CD14-positive monocyte (primary cell): ENCODE results near the gene EXD3. TPM values are rescaled to one million over a fixed set of nuclear protein-coding genes. Genes with fewer than 3 reads are reported as not detected.

ENCODE experiments used
- DNase-seq, 3 donors: peaks; one replicate each; pipeline ENCODE4 v3.0.0-alpha.2; 2011 to 2022
- H2AFZ ChIP-seq: 2 replicates; pipeline ENCODE4 v1.6.0; 2012; ENCODE audit warnings: mild to moderate bottlenecking, low read depth, low read length, inconsistent platforms; ENCODE audit not compliant: insufficient read depth, poor library complexity, severe bottlenecking
- H3K27ac ChIP-seq, 2 donors: 1 replicate in 1 of 2; 2 replicates in 1 of 2; pipeline ENCODE4 v1.5.1; 2012 to 2013; ENCODE audit warnings: low read length in 2 of 2, control low read depth in 1 of 2, inconsistent platforms in 1 of 2, low read depth in 1 of 2, mild to moderate bottlenecking in 1 of 2
- H3K27me3 ChIP-seq, 2 donors: one replicate each; pipeline versions ENCODE4 v1.6.0 to v1.6.1; 2011 to 2013; ENCODE audit warnings: low read length in 2 of 2; ENCODE audit not compliant: control insufficient read depth in 2 of 2, insufficient read depth in 2 of 2
- H3K36me3 ChIP-seq, 2 donors: replicated peaks in 1 of 2; 1 replicate in 1 of 2; 2 replicates in 1 of 2; pipeline versions ENCODE4 v1.5.1 to v1.6.1; 2012 to 2013; ENCODE audit warnings: low read length in 2 of 2, control low read depth in 1 of 2, inconsistent platforms in 1 of 2, mild to moderate bottlenecking in 1 of 2; ENCODE audit not compliant: insufficient read depth in 2 of 2, control insufficient read depth in 1 of 2
- H3K4me1 ChIP-seq, 2 donors: 1 replicate in 1 of 2; 2 replicates in 1 of 2; pipeline versions ENCODE4 v1.5.1 to v1.6.1; 2012 to 2013; ENCODE audit warnings: low read length in 2 of 2, control low read depth in 1 of 2, inconsistent platforms in 1 of 2, mild to moderate bottlenecking in 1 of 2, moderate library complexity in 1 of 2; ENCODE audit not compliant: insufficient read depth in 2 of 2, control insufficient read depth in 1 of 2
- H3K4me2 ChIP-seq: replicated peaks from 2 replicates; pipeline ENCODE3; 2012; ENCODE audit warnings: low read length, moderate library complexity, mild to moderate bottlenecking; ENCODE audit not compliant: poor library complexity, severe bottlenecking; ENCODE audit errors: extremely low read depth
- H3K4me3 ChIP-seq, 3 experiments: fragments of 200-600 bp in 1 of 3; sonication (generic) in 1 of 3; replicated peaks in 1 of 3; 1 replicate in 2 of 3; 2 replicates in 1 of 3; pipeline ENCODE4 v1.5.1; 2011 to 2013; ENCODE audit warnings: low read length in 3 of 3, mild to moderate bottlenecking in 3 of 3, control low read depth in 2 of 3, low read depth in 2 of 3, inconsistent platforms in 1 of 3, moderate library complexity in 1 of 3
- H3K79me2 ChIP-seq: 2 replicates; pipeline ENCODE4 v1.6.0; 2012; ENCODE audit warnings: mild to moderate bottlenecking, control low read depth, inconsistent platforms, low read length, moderate library complexity; ENCODE audit not compliant: insufficient read depth
- H3K9ac ChIP-seq: 2 replicates; pipeline ENCODE4 v1.6.0; 2017; ENCODE audit warnings: low read length, mild to moderate bottlenecking; ENCODE audit not compliant: insufficient read depth, poor library complexity, severe bottlenecking
- H3K9me3 ChIP-seq, 2 donors: replicated peaks in 1 of 2; 1 replicate in 1 of 2; 2 replicates in 1 of 2; pipeline versions ENCODE4 v1.5.1 to v1.6.1; 2012 to 2013; ENCODE audit warnings: low read length in 2 of 2, control low read depth in 1 of 2; ENCODE audit not compliant: control insufficient read depth in 1 of 2, insufficient read depth in 1 of 2
- H4K20me1 ChIP-seq: 2 replicates; pipeline ENCODE4 v1.6.0; 2012; ENCODE audit warnings: mild to moderate bottlenecking, low read length, control low read depth, moderate library complexity; ENCODE audit not compliant: insufficient read depth
- H3K27ac Mint-ChIP-seq, 7 donors: one replicate each; pipeline ENCODE4 v1.8.0; 2020; ENCODE audit warnings: mild to moderate bottlenecking in 7 of 7, mixed read lengths in 7 of 7, moderate library complexity in 6 of 7, inconsistent platforms in 2 of 7
- H3K27me3 Mint-ChIP-seq, 3 donors: one replicate each; pipeline ENCODE4 v1.8.0; 2021 to 2022; ENCODE audit warnings: low read depth in 3 of 3, mild to moderate bottlenecking in 3 of 3, mixed read lengths in 3 of 3, moderate library complexity in 3 of 3, inconsistent platforms in 1 of 3
- H3K36me3 Mint-ChIP-seq, 2 donors: one replicate each; pipeline ENCODE4 v1.8.0; 2020; ENCODE audit warnings: mixed read lengths in 2 of 2, inconsistent platforms in 1 of 2, mild to moderate bottlenecking in 1 of 2
- H3K4me1 Mint-ChIP-seq: one replicate; pipeline ENCODE4 v1.8.0; 2020; ENCODE audit warnings: mild to moderate bottlenecking, mixed read lengths
- H3K4me3 Mint-ChIP-seq, 2 donors: one replicate each; pipeline ENCODE4 v1.8.0; 2020; ENCODE audit warnings: mild to moderate bottlenecking in 2 of 2, mixed read lengths in 2 of 2, moderate library complexity in 1 of 2
- H3K9me3 Mint-ChIP-seq, 7 donors: one replicate each; pipeline ENCODE4 v1.8.0; 2020 to 2022; ENCODE audit warnings: mixed read lengths in 7 of 7, mild to moderate bottlenecking in 6 of 7, moderate library complexity in 6 of 7, inconsistent platforms in 2 of 7
- CTCF ChIP-seq: fragments of 200-600 bp; IDR thresholded peaks from one replicate; pipeline ENCODE4 v1.8.0; 2022; ENCODE audit warnings: antibody characterized with exemption, mild to moderate bottlenecking
- WGBS: methylation state at CpG from one replicate; pipeline ENCODE4 v1.1.5; 2013; ENCODE audit warnings: missing lambda C conversion rate; ENCODE audit not compliant: insufficient coverage; 5-methylcytosine and 5-hydroxymethylcytosine counted together
- intact Hi-C, 2 donors: fragments of 100-400 bp; cut with micrococcal nuclease; formaldehyde crosslinking; loops; one replicate each; pipeline versions ENCODE4 v1.15.0 to v1.15.1; 2023
- polyA plus RNA-seq, 3 donors: library from polyadenylated mRNA; depleted of rRNA in 1 of 3; unstranded in 2 of 3; stranded (reverse) in 1 of 3; fragments of 300-500 nt in 2 of 3; fragments of >200 nt in 1 of 3; fragmentation: Illumina TruSeq in 2 of 3; gene quantifications; 1 replicate in 2 of 3; 2 replicates in 1 of 3; pipeline ENCODE4 v1.2.3, GENCODE V29; 2012 to 2021

The EXD3 gene
- polyA plus RNA-seq, 3 donors = 2.0 to 10.8 (median 3.0) TPM

- WGBS = 97% methylated on average over 16 of the region's 19 CpGs
Observed at GRCh38 chr9:137366891-137367381, 56.0 kb downstream of the EXD3 start.

GRCh38 chr9:137366445-137366810 is 56.5 kb downstream of the EXD3 start:
- H3K36me3 Mint-ChIP-seq = no peaks in the 10 kb centered on the region
- Histone ChIP-seq H3K4me3 (no peak overlapping the region), H4K20me1 (no peaks in the 10 kb centered on the region), H2AFZ (no peak overlapping the region), H3K4me2 (no peak overlapping the region), H3K9ac (no peak overlapping the region), H3K27me3 (no peaks in the 10 kb centered on the region), H3K36me3 (no peaks in the 10 kb centered on the region), H3K4me1 (no peaks in the 10 kb centered on the region), H3K79me2 (no peaks in the 10 kb centered on the region), H3K9me3 (no peaks in the 10 kb centered on the region), H3K27ac (no peak overlapping the region)
- peaks cover 0 to 8% (median 5%) of the 10 kb centered on the region in 7 donors for H3K9me3 Mint-ChIP-seq
- 93% methylated on average over 17 of the region's 17 CpGs for WGBS
- H3K27me3 Mint-ChIP-seq = peaks cover 0 to 3% (median 0%) of the 10 kb centered on the region in 3 donors
- no peak for TF ChIP-seq CTCF
- intact Hi-C loops = no loop called here
- no peak for DNase-seq
- H3K4me1 Mint-ChIP-seq = peaks cover 8% of the 10 kb centered on the region
- peak overlapping the region in 1 of 7 donors; percentile 32 for H3K27ac Mint-ChIP-seq
- H3K4me3 Mint-ChIP-seq = no peak overlapping the region

More at GRCh38 chr9:137366891-137367381, 56.0 kb downstream of the EXD3 start:
- Histone ChIP-seq H3K9me3 (no peaks in the 10 kb centered on the region), H2AFZ (no peak overlapping the region), H3K27me3 (no peaks in the 10 kb centered on the region), H3K79me2 (no peaks in the 10 kb centered on the region), H4K20me1 (no peaks in the 10 kb centered on the region), H3K4me3 (no peak overlapping the region), H3K9ac (no peak overlapping the region), H3K4me2 (no peak overlapping the region), H3K4me1 (no peaks in the 10 kb centered on the region), H3K36me3 (no peaks in the 10 kb centered on the region), H3K27ac (no peak overlapping the region)
- peaks cover 8% of the 10 kb centered on the region for H3K4me1 Mint-ChIP-seq
- no peak overlapping the region for H3K4me3 Mint-ChIP-seq
- H3K27me3 Mint-ChIP-seq = peaks cover 0 to 3% (median 0%) of the 10 kb centered on the region in 3 donors
- TF ChIP-seq CTCF = no peak
- no peak overlapping the region for H3K27ac Mint-ChIP-seq
- DNase-seq = no peak
- peaks cover 0 to 7% (median 2%) of the 10 kb centered on the region in 7 donors for H3K9me3 Mint-ChIP-seq
- intact Hi-C loops = no loop called here
- no peaks in the 10 kb centered on the region for H3K36me3 Mint-ChIP-seq
